Subcutaneous adipose tissue (tissue), 4 donors: ENCODE data around the gene THBS2. TPM values are rescaled to one million over a fixed set of nuclear protein-coding genes. Genes with fewer than 3 reads are reported as not detected.

Source experiments
- CTCF ChIP-seq: fragments of 450-650 bp; IDR thresholded peaks from one replicate; pipeline ENCODE4 v1.5.1; 2016; ENCODE audit warnings: low read depth, mild to moderate bottlenecking, control low read depth, antibody characterized with exemption, moderate library complexity
- total RNA-seq, 4 donors: library from RNA; depleted of rRNA; stranded (reverse); fragments of >200 nt; gene quantifications; one replicate each; pipeline ENCODE4 v1.1.0, GENCODE V29; 2016

THBS2 gene
- total RNA-seq, 4 donors from 2014 or later, result 43.5 to 97.0 (median 89.0) TPM

DNA sequence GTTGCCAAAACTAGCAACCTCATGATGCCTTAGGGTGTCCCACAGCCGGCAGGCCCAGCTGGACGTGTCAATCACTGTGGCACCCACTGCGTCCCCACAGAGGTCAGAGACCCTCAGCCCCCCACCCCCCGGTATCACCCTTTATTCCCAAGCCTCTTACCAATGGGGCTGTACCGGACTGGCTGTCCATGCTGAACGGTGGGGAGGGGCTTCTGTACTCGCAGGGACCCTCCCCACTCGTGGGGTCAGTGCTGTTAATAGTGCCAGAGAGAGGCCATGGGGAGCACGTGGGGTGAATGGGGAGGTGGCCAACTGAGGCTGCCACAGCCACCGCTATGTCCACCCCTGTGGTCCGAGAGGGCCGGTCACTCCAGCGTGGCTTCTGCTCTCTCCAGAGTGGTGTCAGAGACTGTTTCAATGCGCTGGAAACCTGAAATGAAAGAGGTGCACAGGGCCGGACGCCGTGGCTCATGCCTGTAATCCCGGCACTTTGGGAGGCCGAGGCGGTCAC lies 68.6 kb downstream of the THBS2 start:
- no peak for TF ChIP-seq CTCF

DNA sequence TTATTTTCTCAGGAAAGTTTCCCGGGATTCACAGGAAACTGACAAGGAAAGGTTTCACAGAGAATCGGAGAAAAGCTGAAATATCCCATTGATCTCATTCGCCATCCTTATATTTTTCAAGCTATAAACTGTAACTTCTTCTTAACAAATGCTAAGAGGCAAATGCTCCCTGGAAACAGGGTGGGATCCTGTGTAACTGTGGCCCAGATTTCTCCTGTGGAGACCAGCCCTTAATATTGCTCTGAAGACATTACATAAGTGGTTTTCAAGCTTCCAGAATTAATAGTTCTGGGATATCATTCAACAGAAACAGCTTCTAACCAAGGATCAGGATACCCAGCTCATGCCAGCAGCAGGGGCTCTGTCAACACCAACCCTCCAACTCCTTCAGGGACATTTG lies 69.2 kb downstream of the THBS2 start:
- no peak for TF ChIP-seq CTCF

DNA sequence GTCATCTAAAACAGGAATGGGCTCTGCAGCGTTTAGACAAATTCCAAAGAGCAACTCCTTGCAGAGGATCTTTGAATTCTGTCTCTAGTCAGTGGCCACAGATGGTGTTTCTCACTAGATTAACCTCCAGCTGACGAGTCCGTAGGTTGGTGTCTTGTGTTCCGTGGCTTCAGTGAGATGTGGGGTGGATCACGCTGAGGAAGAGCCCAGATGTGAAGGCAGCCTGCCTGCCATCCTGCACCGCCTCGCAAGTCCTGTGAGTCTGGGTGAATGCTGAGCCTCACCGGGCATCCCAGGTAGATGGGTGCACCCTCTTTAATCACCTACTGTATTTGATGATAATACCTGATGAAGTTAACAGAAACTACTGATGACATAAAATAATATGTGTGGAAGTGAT lies 70.4 kb downstream of the THBS2 start:
- TF ChIP-seq CTCF, result no peak

GRCh38 chr6:169177516-169178166 lies 76.0 kb downstream of the THBS2 start:
- TF ChIP-seq CTCF, result no peak

DNA sequence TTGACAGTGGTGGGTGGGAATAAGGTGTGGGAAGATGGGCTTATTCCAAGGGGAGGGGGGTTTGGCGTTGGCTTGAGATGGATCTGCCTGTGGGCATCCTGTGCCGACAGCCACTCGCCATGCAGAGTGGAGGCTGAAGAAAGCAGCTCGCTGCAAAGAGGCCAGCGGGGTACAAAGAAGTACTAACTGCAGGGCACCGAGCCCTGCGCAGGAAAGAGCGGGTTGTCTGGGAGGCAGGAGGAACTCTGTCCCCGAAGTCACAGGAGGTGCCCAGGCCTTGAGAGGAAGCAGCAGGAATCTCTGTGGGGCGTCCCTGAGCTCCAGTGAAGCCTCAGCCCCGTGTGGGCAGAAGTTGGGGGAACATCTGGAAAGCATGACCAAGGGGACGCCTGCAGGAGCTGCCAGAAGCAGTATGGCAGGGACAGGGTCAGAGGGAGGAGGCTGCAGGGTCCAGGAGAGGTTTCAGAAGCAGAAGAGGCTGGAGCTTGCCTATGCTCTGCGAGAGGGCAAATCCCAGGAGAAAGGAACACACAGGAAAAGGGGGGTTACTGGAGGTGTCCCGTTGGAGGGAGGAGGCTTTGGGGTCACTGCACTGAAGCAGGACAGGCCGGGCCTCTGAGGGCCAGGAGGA lies 77.2 kb downstream of the THBS2 start:
- TF ChIP-seq CTCF, result no peak

DNA sequence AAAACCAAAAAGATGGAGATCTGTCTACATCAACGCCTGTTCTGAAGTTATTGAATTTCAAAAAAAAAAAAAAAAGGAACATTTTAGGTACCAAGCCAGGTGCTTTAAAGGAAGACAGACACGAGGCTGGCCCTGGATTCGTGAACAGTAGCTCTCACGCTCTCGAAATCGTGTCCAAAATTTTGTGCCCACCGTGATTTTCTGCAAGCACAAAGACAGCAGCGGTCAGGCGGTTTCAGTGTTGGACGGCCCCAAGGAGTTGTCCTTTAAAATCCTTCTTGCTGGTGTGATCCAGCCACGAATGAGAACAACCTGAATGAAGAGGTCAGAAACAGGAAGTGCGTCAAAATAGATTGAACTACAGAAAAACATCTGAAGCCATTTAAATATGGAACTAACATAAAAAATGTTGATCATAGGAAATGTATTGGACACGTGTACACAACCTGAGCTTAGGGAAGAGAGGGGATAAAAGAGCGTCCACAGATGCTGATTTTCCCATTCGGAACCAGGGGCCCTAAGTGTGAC lies 78.2 kb downstream of the THBS2 start:
- TF ChIP-seq CTCF, result no peak

DNA sequence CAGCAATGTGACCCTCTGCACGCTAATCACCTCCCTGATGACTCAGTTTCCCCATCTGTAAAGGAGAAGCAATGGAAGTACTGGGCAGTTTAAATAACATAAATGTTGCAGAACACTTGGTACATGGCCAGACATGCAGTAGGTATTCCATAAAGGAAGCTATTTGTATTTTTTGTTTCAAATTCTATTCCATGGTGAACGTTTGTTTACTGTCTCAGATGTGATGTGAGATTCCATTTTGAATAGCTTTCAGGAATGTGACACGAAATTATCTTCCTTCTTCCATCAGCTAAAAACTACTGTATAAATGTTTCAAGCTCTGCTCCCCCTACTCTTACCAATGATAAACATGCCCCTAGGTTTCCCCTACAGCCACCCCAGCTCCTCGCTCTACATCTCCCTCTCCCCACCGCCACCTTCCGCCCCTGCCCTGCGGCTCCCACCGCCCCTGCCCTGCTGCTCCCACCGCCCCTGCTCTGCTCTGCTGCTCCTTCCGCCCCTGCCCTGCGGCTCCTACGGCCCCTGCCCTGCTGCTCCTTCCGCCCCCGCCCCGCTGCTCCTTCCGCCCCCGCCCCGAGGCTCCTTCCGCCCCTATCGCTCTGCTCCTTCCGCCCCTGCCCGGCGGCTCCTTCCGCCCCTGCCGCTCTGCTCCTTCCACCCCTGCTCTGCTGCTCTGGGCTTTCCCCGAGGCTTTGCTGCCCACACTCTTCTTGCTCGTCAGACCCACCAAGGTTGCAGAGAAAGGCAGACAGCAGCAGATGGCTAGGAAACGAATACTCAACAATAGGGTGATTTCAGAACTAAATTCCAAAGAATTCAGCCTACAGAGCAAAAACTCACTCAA lies 78.9 kb downstream of the THBS2 start:
- TF ChIP-seq CTCF, result no peak
